Measurements from ENCODE around the gene KRT33B. TPM values are rescaled to one million over a fixed set of nuclear protein-coding genes. Genes with fewer than 3 reads are reported as not detected.

KRT33B gene
- total RNA-seq, 1 experiment from 2014 or later, result not detected

GRCh38 chr17:41369023-41369422 is 590 bp downstream of the KRT33B start:
- Histone ChIP-seq H3K27ac (ENCODE audit: low read length) (no peak overlapping the region), H3K4me3 (ENCODE audit: low read length) (no peak overlapping the region), H3K9me2 (replicated peaks; ENCODE audit: insufficient read depth, low read length) (no peaks in the 10 kb centered on the region), H4K20me1 (ENCODE audit: insufficient read depth, low read depth, low read length) (no peaks in the 10 kb centered on the region), H3K27me3 (ENCODE audit: low read length) (no peaks in the 10 kb centered on the region), H3K36me3 (ENCODE audit: insufficient read depth, low read length) (no peaks in the 10 kb centered on the region), H3K4me2 (ENCODE audit: low read depth, low read length, poor library complexity, severe bottlenecking) (no peak overlapping the region), H2AFZ (ENCODE audit: low read length) (no peak overlapping the region), H3K9ac (ENCODE audit: low read length) (no peak overlapping the region), H3K4me1 (ENCODE audit: low read length) (no peaks in the 10 kb centered on the region), H3K79me2 (ENCODE audit: low read length) (no peaks in the 10 kb centered on the region), H3K9me3 (ENCODE audit: low read length) (no peaks in the 10 kb centered on the region)
- DNase-seq, result no peak

- no peaks in the 10 kb centered on the region for H3K79me2 ChIP-seq (ENCODE audit: low read length)
- H3K4me2 ChIP-seq (ENCODE audit: low read depth, low read length, poor library complexity, severe bottlenecking), result no peak overlapping the region
- no peaks in the 10 kb centered on the region for H4K20me1 ChIP-seq (ENCODE audit: insufficient read depth, low read depth, low read length)
- DNase-seq, result no peak
- H3K9ac ChIP-seq (ENCODE audit: low read length), result no peak overlapping the region
- no peak overlapping the region for H3K4me3 ChIP-seq (ENCODE audit: low read length)
- H3K9me2 ChIP-seq (replicated peaks; ENCODE audit: insufficient read depth, low read length), result no peaks in the 10 kb centered on the region
- no peak overlapping the region for H3K27ac ChIP-seq (ENCODE audit: low read length)
- no peaks in the 10 kb centered on the region for H3K27me3 ChIP-seq (ENCODE audit: low read length)
- no peak overlapping the region for H2AFZ ChIP-seq (ENCODE audit: low read length)
- H3K36me3 ChIP-seq (ENCODE audit: insufficient read depth, low read length), result no peaks in the 10 kb centered on the region
- H3K4me1 ChIP-seq (ENCODE audit: low read length), result no peaks in the 10 kb centered on the region
- no peaks in the 10 kb centered on the region for H3K9me3 ChIP-seq (ENCODE audit: low read length)
Measured at GRCh38 chr17:41367426-41368075, 2.1 kb downstream of the KRT33B start.

GRCh38 chr17:41366070-41366469 is 3.5 kb downstream of the KRT33B start:
- no peaks in the 10 kb centered on the region for H3K27me3 ChIP-seq (ENCODE audit: low read length)
- H3K9me3 ChIP-seq (ENCODE audit: low read length), result no peaks in the 10 kb centered on the region
- DNase-seq, result no peak
- H3K4me2 ChIP-seq (ENCODE audit: low read depth, low read length, poor library complexity, severe bottlenecking), result no peak overlapping the region
- H3K9ac ChIP-seq (ENCODE audit: low read length), result no peak overlapping the region
- H3K4me3 ChIP-seq (ENCODE audit: low read length), result no peak overlapping the region
- H2AFZ ChIP-seq (ENCODE audit: low read length), result no peak overlapping the region
- H4K20me1 ChIP-seq (ENCODE audit: insufficient read depth, low read depth, low read length), result no peaks in the 10 kb centered on the region
- H3K4me1 ChIP-seq (ENCODE audit: low read length), result no peaks in the 10 kb centered on the region
- H3K9me2 ChIP-seq (replicated peaks; ENCODE audit: insufficient read depth, low read length), result no peaks in the 10 kb centered on the region
- H3K27ac ChIP-seq (ENCODE audit: low read length), result no peak overlapping the region
- H3K79me2 ChIP-seq (ENCODE audit: low read length), result no peaks in the 10 kb centered on the region
- H3K36me3 ChIP-seq (ENCODE audit: insufficient read depth, low read length), result no peaks in the 10 kb centered on the region

GRCh38 chr17:41363881-41364280 is 5.7 kb downstream of the KRT33B start:
- no peak overlapping the region for H2AFZ ChIP-seq (ENCODE audit: low read length)
- no peak overlapping the region for H3K4me3 ChIP-seq (ENCODE audit: low read length)
- no peaks in the 10 kb centered on the region for H3K27me3 ChIP-seq (ENCODE audit: low read length)
- no peaks in the 10 kb centered on the region for H3K4me1 ChIP-seq (ENCODE audit: low read length)
- no peak overlapping the region for H3K27ac ChIP-seq (ENCODE audit: low read length)
- H3K79me2 ChIP-seq (ENCODE audit: low read length), result no peaks in the 10 kb centered on the region
- H4K20me1 ChIP-seq (ENCODE audit: insufficient read depth, low read depth, low read length), result no peaks in the 10 kb centered on the region
- H3K9me3 ChIP-seq (ENCODE audit: low read length), result no peaks in the 10 kb centered on the region
- DNase-seq, result no peak
- no peaks in the 10 kb centered on the region for H3K9me2 ChIP-seq (replicated peaks; ENCODE audit: insufficient read depth, low read length)
- no peak overlapping the region for H3K4me2 ChIP-seq (ENCODE audit: low read depth, low read length, poor library complexity, severe bottlenecking)
- H3K36me3 ChIP-seq (ENCODE audit: insufficient read depth, low read length), result no peaks in the 10 kb centered on the region
- H3K9ac ChIP-seq (ENCODE audit: low read length), result no peak overlapping the region

GRCh38 chr17:41360296-41360995 is 9.2 kb downstream of the KRT33B start:
- Histone ChIP-seq H3K27me3 (ENCODE audit: low read length) (no peaks in the 10 kb centered on the region), H3K4me1 (ENCODE audit: low read length) (no peaks in the 10 kb centered on the region), H3K9ac (ENCODE audit: low read length) (no peak overlapping the region), H3K4me3 (ENCODE audit: low read length) (no peak overlapping the region), H3K9me2 (replicated peaks; ENCODE audit: insufficient read depth, low read length) (no peaks in the 10 kb centered on the region), H3K36me3 (ENCODE audit: insufficient read depth, low read length) (no peaks in the 10 kb centered on the region), H3K9me3 (ENCODE audit: low read length) (no peaks in the 10 kb centered on the region), H3K27ac (ENCODE audit: low read length) (no peak overlapping the region), H2AFZ (ENCODE audit: low read length) (no peak overlapping the region), H3K4me2 (ENCODE audit: low read depth, low read length, poor library complexity, severe bottlenecking) (no peak overlapping the region), H3K79me2 (ENCODE audit: low read length) (no peaks in the 10 kb centered on the region), H4K20me1 (ENCODE audit: insufficient read depth, low read depth, low read length) (no peaks in the 10 kb centered on the region)
- no peak for DNase-seq

GRCh38 chr17:41354536-41354935 is 15.1 kb downstream of the KRT33B start:
- Histone ChIP-seq H2AFZ (ENCODE audit: low read length) (no peak overlapping the region), H3K9ac (ENCODE audit: low read length) (no peak overlapping the region), H3K36me3 (ENCODE audit: insufficient read depth, low read length) (no peaks in the 10 kb centered on the region), H4K20me1 (ENCODE audit: insufficient read depth, low read depth, low read length) (no peaks in the 10 kb centered on the region), H3K27me3 (ENCODE audit: low read length) (no peaks in the 10 kb centered on the region; the same call in 1 of the 2 replicates), H3K27ac (ENCODE audit: low read length) (no peak overlapping the region), H3K4me3 (ENCODE audit: low read length) (no peak overlapping the region), H3K4me2 (ENCODE audit: low read depth, low read length, poor library complexity, severe bottlenecking) (no peak overlapping the region), H3K9me3 (ENCODE audit: low read length) (no peaks in the 10 kb centered on the region), H3K79me2 (ENCODE audit: low read length) (no peaks in the 10 kb centered on the region), H3K4me1 (ENCODE audit: low read length) (no peaks in the 10 kb centered on the region), H3K9me2 (replicated peaks; ENCODE audit: insufficient read depth, low read length) (no peaks in the 10 kb centered on the region)
- DNase-seq, result no peak

- H3K9me2 ChIP-seq (replicated peaks; ENCODE audit: insufficient read depth, low read length), result no peaks in the 10 kb centered on the region
Measured at GRCh38 chr17:41352597-41353366, 16.8 kb downstream of the KRT33B start.

GRCh38 chr17:41351177-41351576 is 18.4 kb downstream of the KRT33B start:
- no peaks in the 10 kb centered on the region for H3K4me1 ChIP-seq (ENCODE audit: low read length)
- no peaks in the 10 kb centered on the region for H4K20me1 ChIP-seq (ENCODE audit: insufficient read depth, low read depth, low read length)
- H3K9me2 ChIP-seq (replicated peaks; ENCODE audit: insufficient read depth, low read length), result no peaks in the 10 kb centered on the region
- no peak overlapping the region for H3K9ac ChIP-seq (ENCODE audit: low read length)
- H3K27me3 ChIP-seq (ENCODE audit: low read length), result no peaks in the 10 kb centered on the region; the same call in 1 of the 2 replicates
- no peaks in the 10 kb centered on the region for H3K36me3 ChIP-seq (ENCODE audit: insufficient read depth, low read length)
- DNase-seq, result no peak
- no peaks in the 10 kb centered on the region for H3K9me3 ChIP-seq (ENCODE audit: low read length)
- no peak overlapping the region for H2AFZ ChIP-seq (ENCODE audit: low read length)
- H3K79me2 ChIP-seq (ENCODE audit: low read length), result no peaks in the 10 kb centered on the region
- no peak overlapping the region for H3K4me3 ChIP-seq (ENCODE audit: low read length)
- H3K27ac ChIP-seq (ENCODE audit: low read length), result no peak overlapping the region
- H3K4me2 ChIP-seq (ENCODE audit: low read depth, low read length, poor library complexity, severe bottlenecking), result no peak overlapping the region

More at GRCh38 chr17:41352597-41353366, 16.8 kb downstream of the KRT33B start:
- Histone ChIP-seq H3K4me1 (ENCODE audit: low read length) (no peaks in the 10 kb centered on the region), H4K20me1 (ENCODE audit: insufficient read depth, low read depth, low read length) (no peaks in the 10 kb centered on the region), H3K79me2 (ENCODE audit: low read length) (no peaks in the 10 kb centered on the region), H3K4me2 (ENCODE audit: low read depth, low read length, poor library complexity, severe bottlenecking) (no peak overlapping the region), H3K9me3 (ENCODE audit: low read length) (no peaks in the 10 kb centered on the region), H3K36me3 (ENCODE audit: insufficient read depth, low read length) (no peaks in the 10 kb centered on the region), H3K27ac (ENCODE audit: low read length) (no peak overlapping the region), H3K9ac (ENCODE audit: low read length) (no peak overlapping the region), H2AFZ (ENCODE audit: low read length) (no peak overlapping the region), H3K4me3 (ENCODE audit: low read length) (no peak overlapping the region), H3K27me3 (ENCODE audit: low read length) (no peaks in the 10 kb centered on the region; the same call in 1 of the 2 replicates)
- DNase-seq, result no peak

Measured in Karpas-422 (cell line).